CD4-positive, alpha-beta T cell (primary cell): ENCODE measurements around the gene LRIG1. TPM values are rescaled to one million over a fixed set of nuclear protein-coding genes. Genes with fewer than 3 reads are reported as not detected.
A peak's percentile ranks its signal among the peaks of the same experiment; 100 is the strongest.

ENCODE experiments used
- ATAC-seq: fragments of 200-7000 bp; cut with Tn5 transposase; one replicate; pipeline ENCODE4 v1.10.0; 2022; ENCODE audit warnings: mild to moderate bottlenecking; ENCODE audit not compliant: poor library complexity
- CTCF ChIA-PET: fragments of 350-600 bp; sonication (Branson Sonifier 250); formaldehyde crosslinking; loops from one replicate; lab custom pipeline; 2021; ENCODE audit warnings: antibody characterized with exemption, inconsistent platforms; lab: Charles Lee
- POLR2A ChIA-PET: fragments of 350-600 bp; sonication (Branson Sonifier 250); formaldehyde crosslinking; loops from one replicate; lab custom pipeline; 2021; ENCODE audit warnings: antibody characterized with exemption, inconsistent platforms; lab: Charles Lee
- DNase-seq, 14 experiments: peaks; one replicate each; pipeline ENCODE4 v3.0.0-alpha.2; 2013 to 2020; ENCODE audit warnings: mixed read lengths in 2 of 14
- H3K27ac ChIP-seq, 2 donors: one replicate each; pipeline versions ENCODE4 v1.5.1 to v1.7.0; 2013; ENCODE audit warnings: low read length in 2 of 2, low read depth in 1 of 2, mild to moderate bottlenecking in 1 of 2
- H3K27me3 ChIP-seq, 2 experiments: 1 replicate in 1 of 2; 2 replicates in 1 of 2; pipeline versions ENCODE4 v1.6.1 to v1.7.0; 2013; ENCODE audit warnings: low read length in 2 of 2, control low read depth in 1 of 2, mild to moderate bottlenecking in 1 of 2, moderate library complexity in 1 of 2; ENCODE audit not compliant: insufficient read depth in 2 of 2, control insufficient read depth in 1 of 2
- H3K36me3 ChIP-seq: one replicate; pipeline ENCODE4 v1.6.1; 2013; ENCODE audit warnings: low read length, control low read depth; ENCODE audit not compliant: insufficient read depth
- H3K4me1 ChIP-seq: one replicate; pipeline ENCODE4 v1.6.1; 2013; ENCODE audit warnings: low read length, control low read depth; ENCODE audit not compliant: insufficient read depth
- H3K4me3 ChIP-seq: one replicate; pipeline ENCODE4 v1.5.1; 2013; ENCODE audit warnings: mild to moderate bottlenecking, low read length, moderate library complexity
- H3K9me3 ChIP-seq, 2 experiments: 1 replicate in 1 of 2; 2 replicates in 1 of 2; pipeline versions ENCODE4 v1.6.1 to v1.7.0; 2013; ENCODE audit warnings: low read length in 2 of 2, mild to moderate bottlenecking in 2 of 2, control low read depth in 1 of 2, moderate library complexity in 1 of 2; ENCODE audit not compliant: control insufficient read depth in 1 of 2, insufficient read depth in 1 of 2
- H3K27ac Mint-ChIP-seq: one replicate; pipeline ENCODE4 v1.8.0; 2020; ENCODE audit warnings: mixed read lengths
- H3K27me3 Mint-ChIP-seq: one replicate; pipeline ENCODE4 v1.8.0; 2021; ENCODE audit warnings: mixed read lengths
- H3K36me3 Mint-ChIP-seq: one replicate; pipeline ENCODE4 v1.8.0; 2021; ENCODE audit warnings: low read depth, mixed read lengths
- H3K4me1 Mint-ChIP-seq: one replicate; pipeline ENCODE4 v1.8.0; 2021; ENCODE audit warnings: low read depth, mixed read lengths
- H3K4me3 Mint-ChIP-seq: one replicate; pipeline ENCODE4 v1.8.0; 2020; ENCODE audit warnings: mild to moderate bottlenecking, mixed read lengths
- H3K9me3 Mint-ChIP-seq: one replicate; pipeline ENCODE4 v1.8.0; 2020; ENCODE audit warnings: mixed read lengths
- intact Hi-C, 2 experiments: fragments of 100-400 bp; cut with DNase I in 1 of 2; cut with micrococcal nuclease in 1 of 2; formaldehyde crosslinking; loops; one replicate each; pipeline versions ENCODE4 v1.15.1 to v1.9.0; 2023 to 2025; cut with DNase I, micrococcal nuclease
- total RNA-seq, 174 experiments: library from RNA in 2 of 174; stranded (reverse) in 2 of 174; gene quantifications; one replicate each; pipeline ENCODE4 v1.2.3 and lab custom pipeline; 2021 to 2026
- TF ChIP-seq, protein P1 (sequence below): fragments of 200-600 bp; IDR thresholded peaks from one replicate; pipeline ENCODE4 v1.8.0; 2022; ENCODE audit warnings: antibody characterized with exemption, mild to moderate bottlenecking

LRIG1 gene
- total RNA-seq, 2 experiments from 2014 or later = 30.1 to 33.1 TPM

DNA sequence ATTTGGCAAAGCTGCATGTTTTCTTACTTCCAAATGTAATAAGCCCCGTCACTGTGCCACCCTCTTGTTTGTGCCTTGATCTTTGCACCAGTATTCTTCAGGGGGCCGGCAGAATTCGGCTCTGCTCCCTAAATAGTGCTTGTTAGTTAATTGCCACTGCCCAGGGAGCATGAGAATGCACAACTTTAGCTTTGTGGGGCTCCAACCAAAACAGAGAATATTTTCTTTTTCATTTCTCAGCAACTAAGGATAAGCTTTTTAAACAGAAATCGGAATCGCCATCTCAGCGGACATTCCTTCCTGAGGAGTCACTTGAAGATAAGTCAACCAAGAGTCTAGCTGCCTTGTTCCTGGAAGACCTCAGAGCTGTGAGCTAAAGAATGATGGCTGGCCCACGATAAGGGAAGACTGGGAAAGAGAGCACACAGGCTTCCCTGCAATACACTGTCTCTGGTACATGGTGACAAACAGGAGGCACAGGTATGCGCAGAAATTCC, 106.0 kb downstream of the LRIG1 start:
- Mint-ChIP-seq H3K4me3 (peak overlapping the region; percentile 30), H3K27ac (peak overlapping the region; percentile 95), H3K4me1 (peaks cover 55% of the 10 kb centered on the region), H3K27me3 (no peaks in the 10 kb centered on the region), H3K9me3 (no peaks in the 10 kb centered on the region), H3K36me3 (peaks cover 87% of the 10 kb centered on the region)
- intact Hi-C loops = no loop called here
- TF ChIP-seq, protein P1, sequence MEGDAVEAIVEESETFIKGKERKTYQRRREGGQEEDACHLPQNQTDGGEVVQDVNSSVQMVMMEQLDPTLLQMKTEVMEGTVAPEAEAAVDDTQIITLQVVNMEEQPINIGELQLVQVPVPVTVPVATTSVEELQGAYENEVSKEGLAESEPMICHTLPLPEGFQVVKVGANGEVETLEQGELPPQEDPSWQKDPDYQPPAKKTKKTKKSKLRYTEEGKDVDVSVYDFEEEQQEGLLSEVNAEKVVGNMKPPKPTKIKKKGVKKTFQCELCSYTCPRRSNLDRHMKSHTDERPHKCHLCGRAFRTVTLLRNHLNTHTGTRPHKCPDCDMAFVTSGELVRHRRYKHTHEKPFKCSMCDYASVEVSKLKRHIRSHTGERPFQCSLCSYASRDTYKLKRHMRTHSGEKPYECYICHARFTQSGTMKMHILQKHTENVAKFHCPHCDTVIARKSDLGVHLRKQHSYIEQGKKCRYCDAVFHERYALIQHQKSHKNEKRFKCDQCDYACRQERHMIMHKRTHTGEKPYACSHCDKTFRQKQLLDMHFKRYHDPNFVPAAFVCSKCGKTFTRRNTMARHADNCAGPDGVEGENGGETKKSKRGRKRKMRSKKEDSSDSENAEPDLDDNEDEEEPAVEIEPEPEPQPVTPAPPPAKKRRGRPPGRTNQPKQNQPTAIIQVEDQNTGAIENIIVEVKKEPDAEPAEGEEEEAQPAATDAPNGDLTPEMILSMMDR = no peak
- Histone ChIP-seq H3K4me3 (no peak overlapping the region), H3K27ac (peak overlapping the region in 1 of 2 donors; percentile 74), H3K27me3 (no peaks in the 10 kb centered on the region), H3K36me3 (peaks cover 45% of the 10 kb centered on the region), H3K4me1 (peaks cover 31% of the 10 kb centered on the region), H3K9me3 (no peaks in the 10 kb centered on the region)
- POLR2A ChIA-PET = interaction anchor here (0.7 to 1.8 kb wide), 4 partner anchors 17 to 106 kb away, joined by 3 to 6 read pairs (median 4); partner anchors contain the start of gene LRIG1
- DNase-seq (peak in 1 of 14 experiments; percentile 6), ATAC-seq (no peak)
- CTCF ChIA-PET = interaction anchor here (1.8 to 2.9 kb wide), 2 partner anchors 17 to 141 kb away, joined by 5 to 11 read pairs; no protein-coding TSS in a partner anchor

DNA sequence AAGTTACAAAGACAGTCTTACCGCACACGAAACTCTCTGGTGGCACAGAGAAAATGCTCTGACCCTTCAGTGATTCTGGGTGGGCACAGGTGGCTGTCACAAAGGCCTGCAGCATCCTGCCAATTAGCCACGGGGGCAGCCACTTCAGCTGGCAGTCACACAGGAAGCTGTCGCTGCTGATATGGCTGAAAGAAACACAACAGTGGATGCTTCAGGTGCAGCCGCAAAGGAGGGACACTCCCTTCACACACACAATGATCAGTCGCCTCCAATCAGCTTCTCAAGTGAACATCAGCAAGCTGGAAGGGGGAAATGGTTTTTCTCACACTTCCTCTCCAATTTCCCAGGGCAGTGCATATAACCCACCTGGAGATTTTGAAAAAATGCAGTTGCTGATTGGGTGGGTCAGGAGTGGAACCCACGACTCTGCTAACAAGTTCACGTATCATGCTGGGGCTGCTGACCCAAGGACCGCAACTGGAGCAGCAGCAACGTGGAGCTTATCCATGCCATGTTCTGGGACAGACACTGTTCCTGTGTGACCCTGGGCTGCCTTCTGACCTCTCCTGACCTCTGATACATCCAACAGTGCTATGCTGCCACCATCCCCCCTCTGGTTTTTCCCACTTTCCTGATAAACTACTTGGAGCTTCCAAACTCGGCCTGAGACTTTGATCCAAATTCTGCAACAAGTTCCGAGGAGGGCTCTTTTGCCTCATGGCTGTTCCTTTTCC, 106.6 kb downstream of the LRIG1 start:
- H3K36me3 ChIP-seq = peaks cover 45% of the 10 kb centered on the region
- ATAC-seq = peak; percentile 95
- H3K36me3 Mint-ChIP-seq = peaks cover 93% of the 10 kb centered on the region

DNA sequence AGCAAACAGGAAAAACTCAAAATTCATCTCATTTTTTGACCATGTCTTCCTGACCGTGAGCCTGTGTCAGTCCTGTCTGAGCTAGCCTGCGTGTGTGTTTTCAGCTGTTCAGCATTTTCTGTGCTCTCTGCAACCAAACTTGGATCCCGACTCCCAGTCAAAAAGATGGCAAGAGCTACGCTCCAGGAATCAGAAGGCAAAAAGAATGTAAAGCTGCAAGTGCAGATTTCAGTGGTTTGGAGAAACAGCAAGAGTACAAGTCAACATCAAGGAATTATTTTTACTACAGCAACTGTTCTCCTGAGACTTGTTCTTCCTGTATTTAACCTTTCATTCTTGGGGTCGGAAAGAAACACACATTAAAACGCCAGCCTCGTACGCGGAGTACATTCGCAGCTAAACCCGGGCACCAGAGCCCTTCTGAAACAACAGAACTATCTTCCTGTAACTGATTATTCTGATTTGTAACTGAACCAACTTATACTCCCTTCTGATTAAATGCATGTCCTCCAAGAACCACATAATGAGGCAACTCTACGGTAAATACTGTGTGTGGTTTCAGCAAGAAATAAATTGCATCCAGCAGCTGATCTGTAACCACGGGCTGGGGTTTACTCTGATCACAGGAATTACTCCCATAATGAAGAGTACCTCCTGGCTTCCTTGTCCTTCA, 107.4 kb downstream of the LRIG1 start:
- Mint-ChIP-seq H3K4me1 (peaks cover 60% of the 10 kb centered on the region), H3K4me3 (peak overlapping the region; percentile 82), H3K27ac (peak overlapping the region; percentile 95), H3K9me3 (peaks cover 2% of the 10 kb centered on the region), H3K27me3 (no peaks in the 10 kb centered on the region), H3K36me3 (peaks cover 93% of the 10 kb centered on the region)
- DNase-seq (peak in 1 of 14 experiments; percentile 25), ATAC-seq (peak; percentile 69)
- Histone ChIP-seq H3K9me3 (no peaks in the 10 kb centered on the region), H3K4me3 (peak overlapping the region; percentile 58), H3K36me3 (peaks cover 38% of the 10 kb centered on the region), H3K4me1 (peaks cover 31% of the 10 kb centered on the region), H3K27me3 (no peaks in the 10 kb centered on the region), H3K27ac (peak overlapping the region; percentile 51 to 74)
- ChIA-PET POLR2A (interaction anchor here (0.7 to 1.8 kb wide), 4 partner anchors 10 to 399 kb away, joined by 3 to 6 read pairs (median 4); no protein-coding TSS in a partner anchor), CTCF (interaction anchor here (0.8 to 2.9 kb wide), 3 partner anchors 15 to 140 kb away, joined by 3 to 11 read pairs (median 5); no protein-coding TSS in a partner anchor)
- intact Hi-C loops = no loop called here
- TF ChIP-seq, protein P1 = no peak

More for the DNA sequence above, 106.6 kb downstream of the LRIG1 start:
- ChIA-PET POLR2A (interaction anchor here (0.7 to 1.8 kb wide), 6 partner anchors 11 to 107 kb away, joined by 3 to 6 read pairs (median 4); partner anchors contain the start of gene LRIG1), CTCF (interaction anchor here (1.8 to 2.9 kb wide), 2 partner anchors 16 to 140 kb away, joined by 5 to 11 read pairs; no protein-coding TSS in a partner anchor)
- H3K4me1 Mint-ChIP-seq = peaks cover 60% of the 10 kb centered on the region
- peaks cover 31% of the 10 kb centered on the region for H3K4me1 ChIP-seq
- peak; percentile 43 to 89 (median 54) for DNase-seq
- peak overlapping the region; percentile 58 for H3K4me3 ChIP-seq
- intact Hi-C loops = no loop called here
- peak overlapping the region in 1 of 2 donors; percentile 74 for H3K27ac ChIP-seq
- TF ChIP-seq, protein P1 = no peak
- H3K27ac Mint-ChIP-seq = peak overlapping the region; percentile 95
- no peaks in the 10 kb centered on the region for H3K9me3 ChIP-seq
- no peaks in the 10 kb centered on the region for H3K27me3 Mint-ChIP-seq
- H3K9me3 Mint-ChIP-seq = peaks cover 2% of the 10 kb centered on the region
- H3K27me3 ChIP-seq = no peaks in the 10 kb centered on the region
- H3K4me3 Mint-ChIP-seq = peak overlapping the region; percentile 82
